Activated T-cell treated with anti-CD3 and anti-CD28 coated beads for 1 hour (primary cell): ENCODE measurements around the gene HAUS6.
"Not testable (repeated sequence)": the region's sequence is repeated elsewhere in the genome, so short reads cannot be mapped to it uniquely, and the experiment has no call there.

ENCODE experiments used
- DNase-seq: peaks from one replicate; pipeline ENCODE4 v3.0.0-alpha.2; 2020; ENCODE audit warnings: low read depth

HAUS6 gene

GRCh38 chr9:19036611-19037010, 66.1 kb downstream of the HAUS6 start:
- no peak for DNase-seq

GRCh38 chr9:19033015-19033414, 69.7 kb downstream of the HAUS6 start, which contains the start of gene SAXO1:
Gene SAXO1 (minus strand): TSS chr9:19033209. CDS start chr9:19032908, 301 bp downstream.
- DNase-seq: no peak

GRCh38 chr9:19032406-19032805, 70.3 kb downstream of the HAUS6 start:
- DNase-seq: no peak

- DNase-seq: no peak
These were observed 71.8 kb downstream of the HAUS6 start for GRCh38 chr9:19030899-19031298.

- DNase-seq: no peak
These were observed 73.8 kb downstream of the HAUS6 start for GRCh38 chr9:19028835-19029451.

GRCh38 chr9:19027825-19028224, 74.9 kb downstream of the HAUS6 start:
- DNase-seq: no peak

- DNase-seq: no peak
These were observed 76.3 kb downstream of the HAUS6 start for GRCh38 chr9:19026375-19026774.

- no peak for DNase-seq
These were observed 79.6 kb downstream of the HAUS6 start for GRCh38 chr9:19023078-19023477.

GRCh38 chr9:19022206-19022605, 80.5 kb downstream of the HAUS6 start:
- DNase-seq: no peak

GRCh38 chr9:19021649-19022048, 81.1 kb downstream of the HAUS6 start:
- DNase-seq: not testable (repeated sequence)

GRCh38 chr9:19020886-19021455, 81.7 kb downstream of the HAUS6 start:
- DNase-seq: no peak

GRCh38 chr9:19018201-19018600, 84.5 kb downstream of the HAUS6 start:
- no peak for DNase-seq

- DNase-seq: no peak
These were observed 93.2 kb downstream of the HAUS6 start for GRCh38 chr9:19009391-19009965.
